ENCODE results near the gene PAQR8. TPM values are rescaled to one million over a fixed set of nuclear protein-coding genes. Genes with fewer than 3 reads are reported as not detected.
A peak's percentile ranks its signal among the peaks of the same experiment; 100 is the strongest.
"Not testable (repeated sequence)": the region's sequence is repeated elsewhere in the genome, so short reads cannot be mapped to it uniquely, and the experiment has no call there.

The PAQR8 gene
- total RNA-seq, 3 donors from 2014 or later = 70.6 to 184 (median 81.4) TPM

GRCh38 chr6:52423448-52423847 lies 61.5 kb downstream of the PAQR8 start:
- no peaks in the 10 kb centered on the region for H3K9me3 ChIP-seq
- DNase-seq (no peak), ATAC-seq (no peak)
- intact Hi-C loops (cut with DNase I, micrococcal nuclease) = no loop called here
- H3K4me3 ChIP-seq = no peak overlapping the region
- TF ChIP-seq CTCF (IDR thresholded peaks at IDR 0.05) = no peak
- no peaks in the 10 kb centered on the region for H3K36me3 ChIP-seq (ENCODE audit: low read depth)
- no peaks in the 10 kb centered on the region for H3K4me1 ChIP-seq (ENCODE audit: low read depth)

- intact Hi-C loops (cut with DNase I, micrococcal nuclease) = no loop called here
- no peak overlapping the region for H3K4me3 ChIP-seq
- no peak for ATAC-seq
- no peaks in the 10 kb centered on the region for H3K4me1 ChIP-seq (ENCODE audit: low read depth)
- TF ChIP-seq CTCF (IDR thresholded peaks at IDR 0.05) = no peak
- no peaks in the 10 kb centered on the region for H3K36me3 ChIP-seq (ENCODE audit: low read depth)
- DNase-seq = no peak
- no peaks in the 10 kb centered on the region for H3K9me3 ChIP-seq
Measured at GRCh38 chr6:52423971-52424381, 62.0 kb downstream of the PAQR8 start.

GRCh38 chr6:52424513-52424912 lies 62.6 kb downstream of the PAQR8 start:
- intact Hi-C loops (cut with DNase I, micrococcal nuclease) = no loop called here
- Histone ChIP-seq H3K36me3 (ENCODE audit: low read depth) (no peaks in the 10 kb centered on the region), H3K4me3 (no peak overlapping the region), H3K9me3 (no peaks in the 10 kb centered on the region), H3K4me1 (ENCODE audit: low read depth) (no peaks in the 10 kb centered on the region)
- no peak for ATAC-seq
- no peak for TF ChIP-seq CTCF (IDR thresholded peaks at IDR 0.05)
- DNase-seq = no peak

GRCh38 chr6:52426667-52427066 lies 64.7 kb downstream of the PAQR8 start:
- Histone ChIP-seq H3K9me3 (no peaks in the 10 kb centered on the region), H3K4me1 (ENCODE audit: low read depth) (no peaks in the 10 kb centered on the region), H3K4me3 (no peak overlapping the region), H3K36me3 (ENCODE audit: low read depth) (no peaks in the 10 kb centered on the region)
- no peak for TF ChIP-seq CTCF (IDR thresholded peaks at IDR 0.05)
- ATAC-seq (no peak), DNase-seq (no peak)
- intact Hi-C loops (cut with DNase I, micrococcal nuclease) = no loop called here

- intact Hi-C loops (cut with DNase I, micrococcal nuclease); H3K4me3 ChIP-seq; H3K36me3 ChIP-seq (ENCODE audit: low read depth); H3K9me3 ChIP-seq; DNase-seq; ATAC-seq; H3K4me1 ChIP-seq (ENCODE audit: low read depth): not testable (repeated sequence)
Measured at GRCh38 chr6:52433294-52433693, 71.3 kb downstream of the PAQR8 start.

GRCh38 chr6:52435345-52435744 lies 73.4 kb downstream of the PAQR8 start:
- Histone ChIP-seq H3K9me3 (no peaks in the 10 kb centered on the region), H3K36me3 (ENCODE audit: low read depth) (no peaks in the 10 kb centered on the region), H3K4me1 (ENCODE audit: low read depth) (no peaks in the 10 kb centered on the region), H3K4me3 (no peak overlapping the region)
- TF ChIP-seq CTCF (IDR thresholded peaks at IDR 0.05) = no peak
- ATAC-seq = peak; percentile 40
- intact Hi-C loops (cut with DNase I, micrococcal nuclease) = no loop called here
- DNase-seq = no peak
